PC-9 (cell line): ENCODE measurements around the gene LHFPL2. TPM values are rescaled to one million over a fixed set of nuclear protein-coding genes. Genes with fewer than 3 reads are reported as not detected.
A peak's percentile ranks its signal among the peaks of the same experiment; 100 is the strongest.

Experiments used
- BruUV-seq: library from RNA; stranded (reverse); fragments of 400-500 nt; replicated peaks from 2 replicates; lab custom pipeline; 2021; lab: Mats Ljungman, UMichigan
- CTCF ChIA-PET: fragments of 300-600 bp; sonication (Branson Sonifier 250); formaldehyde crosslinking; loops from one replicate; lab custom pipeline; 2022; ENCODE audit warnings: antibody characterized with exemption; lab: Charles Lee
- POLR2A ChIA-PET: fragments of 300-600 bp; sonication (Branson Sonifier 250); formaldehyde crosslinking; loops from one replicate; lab custom pipeline; 2022; ENCODE audit warnings: antibody characterized with exemption; ENCODE audit not compliant: unreplicated experiment; lab: Charles Lee
- DNase-seq, 2 experiments: peaks; one replicate each; pipeline versions ENCODE4 v3.0.0 to v3.0.0-alpha.2; 2015 to 2022; ENCODE audit warnings: mixed read lengths in 1 of 2
- H2AFZ ChIP-seq: fragments of 200-600 bp; sonication (generic); 2 replicates; pipeline ENCODE4 v1.8.1; 2017; ENCODE audit warnings: antibody characterized with exemption
- H3F3A ChIP-seq: fragments of 200-600 bp; sonication (generic); 2 replicates; pipeline ENCODE4 v1.8.1; 2017; ENCODE audit warnings: antibody characterized with exemption, mild to moderate bottlenecking, low read depth; ENCODE audit not compliant: insufficient read depth
- H3K27ac ChIP-seq: fragments of 200-600 bp; sonication (generic); 2 replicates; pipeline ENCODE4 v1.6.1; 2016; ENCODE audit warnings: mixed run types
- H3K27me3 ChIP-seq: fragments of 200-600 bp; sonication (generic); 2 replicates; pipeline ENCODE4 v1.6.1; 2016; ENCODE audit warnings: low read depth, mixed run types; ENCODE audit not compliant: insufficient read depth
- H3K36me3 ChIP-seq: fragments of 200-600 bp; sonication (generic); 2 replicates; pipeline ENCODE4 v1.6.1; 2016; ENCODE audit warnings: low read depth, mixed run types
- H3K4me1 ChIP-seq: fragments of 200-600 bp; sonication (generic); replicated peaks from 2 replicates; pipeline ENCODE4 v1.6.1; 2016; ENCODE audit warnings: mixed run types; ENCODE audit not compliant: insufficient read depth
- H3K4me2 ChIP-seq: fragments of 200-600 bp; sonication (generic); 2 replicates; pipeline ENCODE4 v1.6.1; 2017; ENCODE audit warnings: mixed run types
- H3K4me3 ChIP-seq: fragments of 200-600 bp; sonication (generic); 2 replicates; pipeline ENCODE4 v1.6.1; 2016; ENCODE audit warnings: mixed run types
- H3K79me2 ChIP-seq: fragments of 200-600 bp; sonication (generic); 2 replicates; pipeline ENCODE4 v1.6.1; 2017; ENCODE audit warnings: low read depth, mixed run types
- H3K9me2 ChIP-seq: fragments of 200-600 bp; sonication (generic); 2 replicates; pipeline ENCODE4 v1.8.1; 2017; ENCODE audit warnings: mild to moderate bottlenecking; ENCODE audit not compliant: insufficient read depth
- H3K9me3 ChIP-seq: fragments of 200-600 bp; sonication (generic); 2 replicates; pipeline ENCODE4 v1.8.1; 2016; ENCODE audit warnings: low read depth; ENCODE audit not compliant: insufficient read depth
- H4K20me1 ChIP-seq: fragments of 200-600 bp; sonication (generic); 2 replicates; pipeline ENCODE4 v1.8.1; 2017; ENCODE audit not compliant: insufficient read depth
- EZH2 ChIP-seq: fragments of 200-600 bp; sonication (generic); IDR thresholded peaks from 2 replicates; pipeline ENCODE4 v1.8.0; 2017; ENCODE audit warnings: antibody characterized with exemption, low read depth
- intact Hi-C: fragments of 100-400 bp; cut with micrococcal nuclease; formaldehyde crosslinking; loops from one replicate; pipeline ENCODE4 v1.10.0; 2022; ENCODE audit not compliant: unreplicated experiment
- total RNA-seq: library from RNA; stranded (reverse); gene quantifications from 2 replicates; pipeline ENCODE4 v1.2.3, GENCODE V29; 2021
- TF ChIP-seq, protein P1 (sequence below): fragments of 200-600 bp; sonication (generic); conservative IDR thresholded peaks from 2 replicates; pipeline ENCODE4 v1.6.1; 2017; ENCODE audit warnings: mixed run types, antibody characterized with exemption, mild to moderate bottlenecking, moderate library complexity

LHFPL2 gene
- total RNA-seq, 1 experiment from 2014 or later = 10.1 TPM

DNA sequence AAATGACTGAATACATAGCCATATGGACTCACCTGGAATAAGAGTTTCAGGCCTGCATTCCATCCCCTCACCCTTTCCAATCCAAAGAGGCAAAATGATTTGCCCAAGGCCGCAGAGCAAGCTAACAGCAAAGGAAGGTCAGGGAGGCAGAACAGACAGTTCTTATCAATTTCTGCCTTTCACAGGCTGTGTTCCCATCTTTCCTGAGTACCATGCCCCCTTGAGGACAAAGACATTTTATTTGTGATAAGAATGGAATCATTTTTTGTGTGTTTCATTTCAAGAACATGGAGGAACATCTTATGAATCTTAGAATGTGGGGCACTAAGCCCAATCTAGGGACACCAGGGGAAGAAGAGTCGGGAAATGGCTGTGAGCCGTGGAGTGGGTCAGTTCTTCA is 13.9 kb downstream of the LHFPL2 start:
- H3F3A ChIP-seq = peaks cover 12% of the 10 kb centered on the region
- no peaks in the 10 kb centered on the region for H3K9me2 ChIP-seq
- H3K4me2 ChIP-seq = no peak overlapping the region
- H3K79me2 ChIP-seq = peaks cover 47% of the 10 kb centered on the region
- H3K9me3 ChIP-seq = no peaks in the 10 kb centered on the region
- peaks cover 19% of the 10 kb centered on the region for H3K36me3 ChIP-seq
- CTCF ChIA-PET = no interaction called here
- DNase-seq = no peak
- H2AFZ ChIP-seq = no peak overlapping the region
- H3K27me3 ChIP-seq = no peaks in the 10 kb centered on the region
- no peak for TF ChIP-seq EZH2
- TF ChIP-seq, protein P1, sequence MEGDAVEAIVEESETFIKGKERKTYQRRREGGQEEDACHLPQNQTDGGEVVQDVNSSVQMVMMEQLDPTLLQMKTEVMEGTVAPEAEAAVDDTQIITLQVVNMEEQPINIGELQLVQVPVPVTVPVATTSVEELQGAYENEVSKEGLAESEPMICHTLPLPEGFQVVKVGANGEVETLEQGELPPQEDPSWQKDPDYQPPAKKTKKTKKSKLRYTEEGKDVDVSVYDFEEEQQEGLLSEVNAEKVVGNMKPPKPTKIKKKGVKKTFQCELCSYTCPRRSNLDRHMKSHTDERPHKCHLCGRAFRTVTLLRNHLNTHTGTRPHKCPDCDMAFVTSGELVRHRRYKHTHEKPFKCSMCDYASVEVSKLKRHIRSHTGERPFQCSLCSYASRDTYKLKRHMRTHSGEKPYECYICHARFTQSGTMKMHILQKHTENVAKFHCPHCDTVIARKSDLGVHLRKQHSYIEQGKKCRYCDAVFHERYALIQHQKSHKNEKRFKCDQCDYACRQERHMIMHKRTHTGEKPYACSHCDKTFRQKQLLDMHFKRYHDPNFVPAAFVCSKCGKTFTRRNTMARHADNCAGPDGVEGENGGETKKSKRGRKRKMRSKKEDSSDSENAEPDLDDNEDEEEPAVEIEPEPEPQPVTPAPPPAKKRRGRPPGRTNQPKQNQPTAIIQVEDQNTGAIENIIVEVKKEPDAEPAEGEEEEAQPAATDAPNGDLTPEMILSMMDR = peak; percentile 31; the same call in 1 of the 2 replicates
- intact Hi-C loops = no loop called here
- BruUV-seq = no TSS peak
- no peaks in the 10 kb centered on the region for H4K20me1 ChIP-seq
- POLR2A ChIA-PET = no interaction called here
- no peak overlapping the region for H3K27ac ChIP-seq
- no peak overlapping the region for H3K4me3 ChIP-seq
- H3K4me1 ChIP-seq = peaks cover 51% of the 10 kb centered on the region

DNA sequence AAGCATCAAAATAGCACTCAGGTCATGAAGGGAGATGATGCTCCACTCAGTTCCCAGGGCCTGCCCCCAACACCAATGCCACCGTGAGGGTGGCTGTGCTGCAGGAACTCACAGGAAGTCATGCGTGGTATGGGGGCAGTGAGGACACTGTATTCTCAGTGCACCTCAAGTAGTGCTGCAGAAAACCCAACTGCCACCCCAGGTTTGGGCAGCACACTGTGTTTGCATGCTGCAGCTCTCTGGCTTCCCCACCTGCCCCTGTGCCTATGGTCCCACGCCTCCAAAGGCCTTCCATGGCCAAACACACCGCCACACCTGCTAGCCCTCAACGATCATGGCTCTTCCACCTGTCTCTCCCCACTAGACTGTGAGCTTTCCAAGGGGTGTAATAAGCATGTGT is 14.3 kb downstream of the LHFPL2 start:
- H4K20me1 ChIP-seq = no peaks in the 10 kb centered on the region
- H3K9me2 ChIP-seq = no peaks in the 10 kb centered on the region
- intact Hi-C loops = no loop called here

DNA sequence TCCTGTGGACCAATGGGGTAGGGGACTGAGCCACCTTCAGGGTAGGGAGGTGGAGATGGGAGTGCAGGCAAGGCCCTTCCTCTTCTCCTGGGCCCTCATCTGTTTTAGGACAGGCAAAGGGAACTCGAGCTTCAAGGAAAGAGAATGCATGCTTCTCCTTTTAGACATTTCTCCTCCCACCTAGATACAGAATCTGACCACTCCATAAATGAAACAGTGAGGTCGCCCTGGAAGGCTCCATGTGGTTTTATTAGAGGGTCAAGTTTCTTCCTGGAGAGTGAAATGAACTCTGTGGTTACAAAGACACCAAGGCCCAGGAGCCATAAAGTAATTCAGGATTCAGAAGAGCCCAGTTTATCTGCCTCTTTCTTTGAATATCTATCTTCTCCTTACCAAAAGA is 14.9 kb downstream of the LHFPL2 start:
- POLR2A ChIA-PET = no interaction called here
- Histone ChIP-seq H2AFZ (no peak overlapping the region), H3K4me2 (no peak overlapping the region), H3K27me3 (no peaks in the 10 kb centered on the region), H3K4me3 (no peak overlapping the region), H3K27ac (no peak overlapping the region), H3K4me1 (peaks cover 43% of the 10 kb centered on the region), H3K36me3 (peaks cover 27% of the 10 kb centered on the region), H3K9me2 (no peaks in the 10 kb centered on the region), H3F3A (peaks cover 12% of the 10 kb centered on the region), H4K20me1 (no peaks in the 10 kb centered on the region), H3K79me2 (peaks cover 41% of the 10 kb centered on the region), H3K9me3 (no peaks in the 10 kb centered on the region)
- peak in 1 of 2 experiments; percentile 63 for DNase-seq
- TF ChIP-seq EZH2 = no peak
- TF ChIP-seq, protein P1 = no peak
- CTCF ChIA-PET = no interaction called here
- intact Hi-C loops = no loop called here
- BruUV-seq = no TSS peak

More for the DNA sequence above, 14.3 kb downstream of the LHFPL2 start:
- Histone ChIP-seq H3K27ac (no peak overlapping the region), H3K4me3 (no peak overlapping the region), H2AFZ (no peak overlapping the region), H3K9me3 (no peaks in the 10 kb centered on the region), H3K4me2 (no peak overlapping the region), H3K36me3 (peaks cover 24% of the 10 kb centered on the region), H3F3A (peaks cover 12% of the 10 kb centered on the region), H3K79me2 (peaks cover 43% of the 10 kb centered on the region), H3K27me3 (no peaks in the 10 kb centered on the region), H3K4me1 (peaks cover 47% of the 10 kb centered on the region)
- POLR2A ChIA-PET = no interaction called here
- no peak for DNase-seq
- CTCF ChIA-PET = no interaction called here
- no peak for TF ChIP-seq EZH2
- TF ChIP-seq, protein P1 = no peak
- BruUV-seq = no TSS peak
